IMR-90 (cell line): Measurements from ENCODE around the gene CA4. TPM values are rescaled to one million over a fixed set of nuclear protein-coding genes. Genes with fewer than 3 reads are reported as not detected.

Source experiments
- ATAC-seq: fragments of 200-7000 bp; cut with Tn5 transposase; 2 replicates; pipeline ENCODE4 v1.9.1; 2020; ENCODE audit warnings: low read depth, mild to moderate bottlenecking, moderate library complexity
- BruUV-seq: library from RNA; stranded (reverse); fragments of 400-500 nt; replicated peaks from 2 replicates; lab custom pipeline; 2021; lab: Mats Ljungman, UMichigan
- CTCF ChIA-PET: fragments of 300-600 bp; formaldehyde crosslinking; extraction: SDS; loops from one replicate; lab custom pipeline; 2021; ENCODE audit warnings: antibody characterized with exemption; lab: Yijun Ruan, JAX
- POLR2A ChIA-PET: fragments of 300-600 bp; sonication (Branson Sonifier 250); formaldehyde crosslinking; loops from one replicate; lab custom pipeline; 2022; ENCODE audit warnings: antibody characterized with exemption; ENCODE audit not compliant: unreplicated experiment; lab: Charles Lee
- DNase-seq: peaks from one replicate; pipeline ENCODE4 v3.0.0; 2013
- H2AFZ ChIP-seq: replicated peaks from 2 replicates; pipeline ENCODE3; 2013; ENCODE audit warnings: low read length, mild to moderate bottlenecking; ENCODE audit not compliant: poor library complexity
- H2AK5ac ChIP-seq: 2 replicates; pipeline ENCODE4 v1.6.1; 2013; ENCODE audit warnings: low read depth, low read length, inconsistent platforms
- H2AK9ac ChIP-seq: replicated peaks from 2 replicates; pipeline ENCODE3; 2013; ENCODE audit warnings: mild to moderate bottlenecking, low read depth, low read length, moderate library complexity; ENCODE audit not compliant: poor library complexity
- H2BK120ac ChIP-seq: 2 replicates; pipeline ENCODE4 v1.6.1; 2013; ENCODE audit warnings: low read depth, low read length, inconsistent platforms
- H2BK15ac ChIP-seq: 3 replicates; pipeline ENCODE4 v1.6.1; 2013; ENCODE audit warnings: low read depth, low read length, inconsistent platforms
- H2BK20ac ChIP-seq: 2 replicates; pipeline ENCODE4 v1.6.1; 2013; ENCODE audit warnings: low read depth, mild to moderate bottlenecking, inconsistent platforms, low read length, moderate library complexity
- H2BK5ac ChIP-seq: 2 replicates; pipeline ENCODE4 v1.6.1; 2013; ENCODE audit warnings: mild to moderate bottlenecking, low read depth, low read length, inconsistent platforms; ENCODE audit not compliant: poor library complexity, severe bottlenecking
- H3K14ac ChIP-seq: replicated peaks from 2 replicates; pipeline ENCODE4 v1.6.1; 2013; ENCODE audit warnings: low read depth, low read length, inconsistent platforms
- H3K18ac ChIP-seq: 2 replicates; pipeline ENCODE4 v1.6.1; 2013; ENCODE audit warnings: low read depth, low read length, control low read depth
- H3K23ac ChIP-seq: 2 replicates; pipeline ENCODE4 v1.6.1; 2013; ENCODE audit warnings: low read depth, low read length, inconsistent platforms
- H3K27ac ChIP-seq: 2 replicates; pipeline ENCODE4 v1.5.1; 2013; ENCODE audit warnings: mild to moderate bottlenecking, control low read depth, low read length; ENCODE audit not compliant: insufficient read depth
- H3K27me3 ChIP-seq: 2 replicates; pipeline ENCODE4 v1.6.1; 2013; ENCODE audit warnings: low read length; ENCODE audit not compliant: control insufficient read depth, insufficient read depth
- H3K36me3 ChIP-seq: 2 replicates; pipeline ENCODE4 v1.6.1; 2013; ENCODE audit warnings: low read length, mixed read lengths; ENCODE audit not compliant: control insufficient read depth, insufficient read depth
- H3K4ac ChIP-seq: 2 replicates; pipeline ENCODE4 v1.6.1; 2013; ENCODE audit warnings: low read depth, low read length, inconsistent platforms
- H3K4me1 ChIP-seq: 2 replicates; pipeline ENCODE4 v1.6.1; 2013; ENCODE audit warnings: low read length, mixed read lengths; ENCODE audit not compliant: control insufficient read depth, insufficient read depth
- H3K4me2 ChIP-seq: 2 replicates; pipeline ENCODE4 v1.6.1; 2013; ENCODE audit warnings: low read depth, mild to moderate bottlenecking, control low read depth, low read length, moderate library complexity
- H3K4me3 ChIP-seq: 2 replicates; pipeline ENCODE4 v1.5.1; 2013; ENCODE audit warnings: low read depth, mild to moderate bottlenecking, control low read depth, low read length, moderate library complexity; ENCODE audit not compliant: insufficient read depth
- H3K56ac ChIP-seq: 2 replicates; pipeline ENCODE4 v1.6.1; 2013; ENCODE audit warnings: low read length, inconsistent platforms; ENCODE audit not compliant: insufficient read depth; ENCODE audit errors: extremely low read depth
- H3K79me1 ChIP-seq, 2 experiments: 2 replicates each; pipeline ENCODE4 v1.6.1; 2013; ENCODE audit warnings: low read length in 2 of 2, inconsistent platforms in 1 of 2, low read depth in 1 of 2
- H3K9ac ChIP-seq: 2 replicates; pipeline ENCODE4 v1.6.1; 2013; ENCODE audit warnings: low read depth, low read length, control low read depth
- H3K9me1 ChIP-seq: 2 replicates; pipeline ENCODE4 v1.6.1; 2013; ENCODE audit warnings: low read length, inconsistent platforms; ENCODE audit not compliant: insufficient read depth
- H3K9me3 ChIP-seq: 2 replicates; pipeline ENCODE4 v1.6.1; 2013; ENCODE audit warnings: low read length; ENCODE audit not compliant: control insufficient read depth, insufficient read depth
- H4K20me1 ChIP-seq: 2 replicates; pipeline ENCODE4 v1.6.1; 2013; ENCODE audit warnings: low read length, inconsistent platforms; ENCODE audit not compliant: insufficient read depth
- H4K5ac ChIP-seq: 2 replicates; pipeline ENCODE4 v1.6.1; 2013; ENCODE audit warnings: mild to moderate bottlenecking, low read depth, low read length, control low read depth
- H4K8ac ChIP-seq, 2 experiments: 2 replicates each; pipeline ENCODE4 v1.6.1; 2013; ENCODE audit warnings: low read depth in 2 of 2, low read length in 2 of 2, control low read depth in 1 of 2, inconsistent platforms in 1 of 2
- H4K91ac ChIP-seq: 2 replicates; pipeline ENCODE4 v1.6.1; 2013; ENCODE audit warnings: low read depth, low read length, inconsistent platforms; ENCODE audit not compliant: insufficient read depth
- CHD1 ChIP-seq: IDR thresholded peaks from 2 replicates; pipeline ENCODE4 v1.6.1; 2012; ENCODE audit warnings: low read depth, low read length, improper control_type of control experiment
- ELK1 ChIP-seq: fragments of 150-350 bp; IDR thresholded peaks from 2 replicates; pipeline ENCODE4 v1.6.1; 2016; ENCODE audit warnings: low read depth, mild to moderate bottlenecking, low read length, moderate library complexity, borderline replicate concordance
- FOS ChIP-seq: fragments of 150-350 bp; IDR thresholded peaks from 2 replicates; pipeline ENCODE4 v1.6.1; 2016; ENCODE audit warnings: low read depth, low read length
- RAD21 ChIP-seq: IDR thresholded peaks from 2 replicates; pipeline ENCODE4 v1.6.1; 2012; ENCODE audit warnings: low read length, improper control_type of control experiment
- RCOR1 ChIP-seq: IDR thresholded peaks from 2 replicates; pipeline ENCODE4 v1.6.1; 2012; ENCODE audit warnings: mild to moderate bottlenecking, low read length, improper control_type of control experiment; ENCODE audit not compliant: insufficient replicate concordance
- WGBS, 2 experiments: methylation state at CpG; one replicate each; pipeline versions ENCODE4 v1.1.5 to v1.1.7; 2013; ENCODE audit warnings: missing lambda C conversion rate in 2 of 2; ENCODE audit not compliant: insufficient read length in 1 of 2; ENCODE audit errors: extremely low coverage in 2 of 2; 5-methylcytosine and 5-hydroxymethylcytosine counted together
- dilution Hi-C: fragments of 300-500 bp; cut with HindIII; formaldehyde crosslinking; loops from one replicate; pipeline ENCODE4 v1.14.3; 2018; ENCODE audit warnings: low sequenced_read_pairs; ENCODE audit not compliant: unreplicated experiment
- in situ Hi-C: fragments of 300-500 bp; cut with MboI; formaldehyde crosslinking; loops from 3 replicates; pipeline ENCODE4 v1.14.3; 2019; ENCODE audit warnings: low sequenced_read_pairs, inconsistent platforms, mixed read lengths
- intact Hi-C: fragments of 100-400 bp; cut with micrococcal nuclease; formaldehyde crosslinking; loops from 2 replicates; pipeline ENCODE4 v1.10.0; 2022
- polyA plus RNA-seq, 3 experiments: library from polyadenylated mRNA; depleted of rRNA; stranded (reverse); fragments of >200 nt; gene quantifications; 2 replicates each; pipeline ENCODE4 v1.2.3, GENCODE V29; 2012; ENCODE audit warnings: low replicate concordance in 1 of 3
- total RNA-seq: library from RNA; depleted of rRNA; stranded (reverse); fragments of >200 nt; gene quantifications from 2 replicates; pipeline ENCODE4 v1.2.3, GENCODE V29; 2012

CA4 gene
- total and polyA plus RNA-seq, 2 of the 4 experiments (the other 2 are of a cell fraction), result not detected

- H3K79me1 ChIP-seq, result no peaks in the 10 kb centered on the region
- dilution Hi-C loops, result no loop called here
- H3K36me3 ChIP-seq, result no peaks in the 10 kb centered on the region
- H3K4ac ChIP-seq, result no peak overlapping the region
- no peak overlapping the region for H3K23ac ChIP-seq
- H2AK9ac ChIP-seq, result no peak overlapping the region
- ChIA-PET CTCF (no interaction called here), POLR2A (no interaction called here)
- in situ Hi-C loops, result loop anchor here (25.0 kb wide), 2 partner anchors 267 to 492 kb away; partner anchors contain the start of gene CHCT1
- intact Hi-C loops, result loop anchor here (10.0 kb wide), 1 partner anchor 490 kb away; no protein-coding TSS in a partner anchor
- no peak overlapping the region for H3K18ac ChIP-seq
- peaks cover 12% of the 10 kb centered on the region for H3K4me1 ChIP-seq
- H2AFZ ChIP-seq, result no peak overlapping the region
- H4K8ac ChIP-seq, result no peak overlapping the region
- 10% methylated on average over 2 of the region's 17 CpGs; no CpG with 5 or more reads in 1 of the 2 experiments for WGBS, 2 experiments
- no peak overlapping the region for H2BK5ac ChIP-seq
- H3K4me3 ChIP-seq, result no peak overlapping the region
- no TSS peak for BruUV-seq
- no peak overlapping the region for H3K27ac ChIP-seq
- no peak overlapping the region for H2AK5ac ChIP-seq
- H3K9ac ChIP-seq, result no peak overlapping the region
- no peak overlapping the region for H3K4me2 ChIP-seq
- no peak for ATAC-seq
- no peak overlapping the region for H3K14ac ChIP-seq
- TF ChIP-seq FOS, result no peak
- TF ChIP-seq CHD1, result no peak
- no peak for TF ChIP-seq RAD21
- TF ChIP-seq ELK1, result no peak
- no peak for TF ChIP-seq RCOR1
- H2BK15ac ChIP-seq, result no peak overlapping the region
- H4K91ac ChIP-seq, result no peak overlapping the region
- no peak overlapping the region for H3K56ac ChIP-seq
- H2BK120ac ChIP-seq, result no peak overlapping the region
- peaks cover 67% of the 10 kb centered on the region for H3K27me3 ChIP-seq
- H4K20me1 ChIP-seq, result no peaks in the 10 kb centered on the region
- DNase-seq, result no peak
- H3K9me1 ChIP-seq, result no peaks in the 10 kb centered on the region; the same call in 1 of the 2 replicates
- H4K5ac ChIP-seq, result no peak overlapping the region
- no peaks in the 10 kb centered on the region for H3K9me3 ChIP-seq
- H2BK20ac ChIP-seq, result no peak overlapping the region
Measured at GRCh38 chr17:60145006-60145935, 4.5 kb upstream of the CA4 start.
